GM12864 (cell line): ENCODE data around the gene NRDC.

ENCODE experiments used
- DNase-seq: peaks from one replicate; pipeline ENCODE4 v3.0.0-alpha.2; 2011; ENCODE audit warnings: low read depth
- H3K4me3 ChIP-seq: 2 replicates; pipeline ENCODE4 v1.5.1; 2011; ENCODE audit warnings: mild to moderate bottlenecking, low read depth, low read length, control low read depth
- CTCF ChIP-seq: IDR thresholded peaks from 2 replicates; pipeline ENCODE4 v1.5.1; 2011; ENCODE audit warnings: low read depth, mild to moderate bottlenecking, moderate library complexity, low read length, control low read depth, inconsistent platforms; ENCODE audit errors: missing control alignments

The NRDC gene

GRCh38 chr1:51907079-51907702 lies 28.7 kb upstream of the NRDC start:
- no peak overlapping the region for H3K4me3 ChIP-seq
- DNase-seq = no peak
- TF ChIP-seq CTCF = no peak

DNA sequence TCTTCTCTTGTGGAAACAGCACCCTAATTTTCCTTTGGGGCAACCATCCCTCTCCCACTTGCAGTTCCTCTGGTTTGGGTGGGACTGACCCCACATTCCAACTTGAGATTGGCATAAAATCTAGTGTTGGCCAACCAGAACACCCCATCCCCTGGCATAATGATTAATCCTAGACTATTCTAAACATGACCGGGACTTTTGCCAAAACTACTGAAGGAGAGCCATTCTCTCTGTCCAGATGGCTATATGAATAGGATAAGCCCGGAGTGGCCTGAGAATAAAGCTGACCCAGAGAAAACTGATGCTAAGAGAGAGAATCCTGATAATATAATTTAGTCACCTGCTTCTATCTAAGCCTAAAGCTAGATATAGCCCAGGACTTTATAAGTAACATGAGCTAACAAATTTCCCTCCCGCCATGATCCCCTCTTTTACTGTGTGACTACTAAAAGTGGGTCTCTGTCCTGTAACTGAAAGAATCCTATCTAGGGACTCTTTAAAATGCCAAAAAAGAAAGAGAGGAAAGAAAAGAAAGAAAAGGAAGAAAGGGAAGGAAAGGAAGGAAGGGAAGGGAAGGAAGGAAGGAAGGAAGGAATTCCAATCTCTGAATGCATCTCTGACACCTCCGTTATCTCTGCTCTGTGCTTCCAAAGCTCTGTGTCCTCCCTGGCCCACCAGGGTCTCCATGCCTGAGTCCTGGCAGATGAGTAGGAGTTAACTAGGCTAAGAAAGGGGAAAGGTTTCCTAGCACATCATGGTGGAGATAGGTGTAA lies 28.0 kb upstream of the NRDC start:
- H3K4me3 ChIP-seq = no peak overlapping the region
- no peak for TF ChIP-seq CTCF
- DNase-seq = no peak

- DNase-seq = no peak
- TF ChIP-seq CTCF = no peak
- no peak overlapping the region for H3K4me3 ChIP-seq
These were observed 23.9 kb upstream of the NRDC start for GRCh38 chr1:51902456-51902855.

DNA sequence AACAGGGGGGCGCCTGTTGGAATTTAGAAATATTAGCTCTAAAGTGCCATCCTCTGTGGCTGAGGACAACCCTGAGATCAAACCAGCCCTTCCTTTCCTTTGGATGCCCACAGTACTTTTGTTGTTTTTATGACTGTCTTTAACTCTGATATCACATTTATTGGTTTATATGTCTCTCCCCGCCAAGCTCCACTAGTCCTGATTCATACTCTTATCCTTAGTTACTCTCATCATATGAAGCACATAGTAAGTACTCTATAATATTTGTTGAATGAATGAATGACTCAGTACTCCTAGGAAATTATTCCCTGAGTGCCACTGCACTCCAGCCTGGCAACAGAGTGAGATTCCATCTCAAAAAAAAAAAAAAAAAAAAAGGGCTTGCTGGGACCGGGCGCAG lies 22.6 kb upstream of the NRDC start:
- no peak for DNase-seq
- H3K4me3 ChIP-seq = no peak overlapping the region
- TF ChIP-seq CTCF = no peak

- H3K4me3 ChIP-seq = no peak overlapping the region
- no peak for TF ChIP-seq CTCF
- no peak for DNase-seq
These were observed 20.5 kb upstream of the NRDC start for GRCh38 chr1:51899022-51899421.

DNA sequence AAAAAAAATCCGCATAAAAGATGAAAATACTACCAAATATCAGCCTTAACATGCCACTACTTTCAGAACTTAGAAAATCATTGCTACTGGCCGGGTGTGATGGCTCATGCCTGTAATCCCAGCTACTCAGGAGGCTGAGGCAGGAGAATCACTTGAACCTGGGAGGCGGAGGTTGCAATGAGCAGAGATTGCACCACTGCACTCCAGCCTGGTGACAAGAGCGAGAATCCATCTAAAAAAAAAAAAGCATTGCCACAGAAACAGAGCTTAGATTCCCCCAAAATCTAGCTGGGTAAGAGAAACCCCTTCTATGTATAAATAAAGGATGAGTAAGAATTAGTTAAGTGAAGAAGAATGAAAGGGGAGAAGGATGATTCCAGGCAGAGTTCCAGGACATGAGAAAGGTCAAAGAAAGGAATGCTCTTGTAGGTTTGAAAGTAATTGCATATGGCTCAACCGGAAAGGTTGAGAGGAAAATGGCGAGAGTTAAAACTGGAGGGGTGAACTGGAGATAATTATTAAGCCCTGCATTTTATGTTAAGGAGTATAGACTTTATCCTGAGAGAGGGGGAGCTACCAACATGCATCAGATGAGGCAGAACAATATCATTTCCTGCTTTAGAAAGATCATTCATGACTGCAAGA lies 19.7 kb upstream of the NRDC start:
- DNase-seq = no peak

More for the DNA sequence above, 19.7 kb upstream of the NRDC start:
- H3K4me3 ChIP-seq = no peak overlapping the region
- no peak for TF ChIP-seq CTCF
